NCI-H526 treated with DMSO at 0.1 percent for 48 hours (cell line): Measurements from ENCODE around the gene SETBP1.
"Not testable (repeated sequence)": the region's sequence is repeated elsewhere in the genome, so short reads cannot be mapped to it uniquely, and the experiment has no call there.

ENCODE experiments used
- DNase-seq: peaks from one replicate; lab custom pipeline; 2025; lab: John Stamatoyannopoulos, UW

Gene SETBP1

GRCh38 chr18:44791520-44791919, 110.8 kb downstream of the SETBP1 start:
- no peak for DNase-seq

DNA sequence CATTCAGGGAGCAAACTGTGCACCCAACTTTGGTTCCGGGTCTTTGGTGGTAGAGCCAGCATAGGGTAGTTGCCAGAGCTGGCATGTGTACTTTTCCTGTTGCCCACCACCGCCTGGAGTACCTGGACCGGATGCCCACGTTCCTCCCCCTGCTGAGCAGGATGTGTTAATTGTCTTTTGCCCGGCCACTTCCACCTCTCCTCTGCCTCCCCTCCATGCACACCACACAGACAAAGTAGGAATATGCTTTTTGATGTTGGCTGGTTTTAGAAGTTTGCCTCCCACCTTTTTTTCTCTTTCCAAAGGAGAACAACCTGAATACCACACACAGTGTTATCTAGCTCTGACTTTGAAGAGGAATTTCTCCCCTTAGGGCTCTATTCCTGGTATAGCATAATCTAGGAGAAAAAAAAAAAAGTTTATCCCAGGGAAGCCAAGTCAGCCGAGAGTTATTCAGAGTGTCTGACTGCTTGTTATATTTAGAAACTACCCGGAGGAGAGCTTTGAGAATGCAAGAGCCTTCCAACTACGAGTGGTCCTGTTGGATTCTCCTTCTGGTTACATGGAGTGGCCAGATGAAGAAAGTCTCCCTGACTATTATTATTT, 111.9 kb downstream of the SETBP1 start:
- no peak for DNase-seq

- no peak for DNase-seq
Observed at GRCh38 chr18:44793194-44793593, 112.5 kb downstream of the SETBP1 start.

DNA sequence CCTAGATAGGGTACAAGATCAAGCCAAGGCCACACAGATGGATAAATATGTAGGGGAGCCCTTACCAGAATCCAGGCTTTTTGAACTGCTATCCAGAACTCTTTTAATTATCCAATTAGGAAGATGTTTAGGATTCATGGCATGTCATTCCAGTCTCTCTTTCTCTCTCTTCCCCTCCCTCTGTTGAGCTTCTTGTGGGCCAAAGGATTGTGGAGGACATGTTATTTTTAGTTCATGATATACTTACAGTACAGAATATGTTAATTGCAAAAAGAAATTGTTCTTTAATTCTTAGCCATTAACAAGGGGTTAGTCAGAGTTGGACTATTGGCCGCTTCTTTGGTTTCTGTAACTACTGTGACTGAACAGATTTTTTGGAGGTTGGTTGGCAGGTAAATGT, 113.0 kb downstream of the SETBP1 start:
- no peak for DNase-seq

- DNase-seq, result no peak
Observed at GRCh38 chr18:44795241-44795640, 114.6 kb downstream of the SETBP1 start.

DNA sequence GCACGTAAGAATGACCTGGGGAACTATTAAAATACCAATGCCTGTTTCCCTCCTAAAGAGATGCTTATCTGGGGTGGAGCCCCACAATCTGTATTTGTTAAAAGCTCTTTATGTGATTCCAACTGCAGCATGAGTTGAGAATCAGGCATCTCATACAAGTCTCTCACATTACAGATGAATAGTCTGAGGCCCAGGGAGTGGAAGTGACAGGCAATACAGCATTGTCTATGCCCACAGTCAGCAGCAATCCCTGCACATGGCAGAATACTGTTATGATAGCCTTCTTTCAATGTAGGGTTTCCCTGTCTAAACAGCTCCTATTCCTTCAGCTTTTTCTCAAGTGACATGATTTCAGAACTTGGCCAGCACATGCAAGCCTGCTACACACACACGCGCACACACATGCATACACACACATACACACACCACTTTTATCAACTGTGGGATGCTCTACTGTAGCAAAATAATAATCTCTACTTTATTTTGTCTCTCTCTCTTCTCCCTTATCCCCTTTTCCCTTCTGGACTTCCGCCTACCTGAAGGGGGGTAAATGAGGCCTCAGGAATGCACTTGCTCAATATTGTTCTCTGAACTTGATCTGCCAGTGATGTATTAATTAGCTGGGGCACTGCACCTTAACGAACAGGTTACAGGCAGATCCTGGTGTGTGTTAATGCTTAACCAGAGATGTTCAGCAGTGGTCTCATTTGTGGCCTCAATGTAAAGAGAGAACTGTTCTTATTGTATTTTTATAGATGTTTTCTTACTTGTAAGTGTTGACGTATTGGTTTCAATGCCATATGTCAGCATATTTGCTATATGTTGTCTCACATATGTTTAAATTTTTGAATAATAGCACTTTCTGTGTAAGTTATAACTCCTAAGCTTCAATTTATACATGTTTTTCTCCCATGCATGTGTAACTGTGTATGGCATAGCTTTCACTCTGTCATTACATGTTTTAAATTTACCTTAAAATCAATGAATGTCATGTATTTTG, 116.0 kb downstream of the SETBP1 start:
- DNase-seq, result peak; percentile 2

GRCh38 chr18:44798433-44799048, 117.9 kb downstream of the SETBP1 start:
- DNase-seq, result no peak

- DNase-seq, result no peak
Observed at GRCh38 chr18:44799382-44799906, 118.8 kb downstream of the SETBP1 start.

DNA sequence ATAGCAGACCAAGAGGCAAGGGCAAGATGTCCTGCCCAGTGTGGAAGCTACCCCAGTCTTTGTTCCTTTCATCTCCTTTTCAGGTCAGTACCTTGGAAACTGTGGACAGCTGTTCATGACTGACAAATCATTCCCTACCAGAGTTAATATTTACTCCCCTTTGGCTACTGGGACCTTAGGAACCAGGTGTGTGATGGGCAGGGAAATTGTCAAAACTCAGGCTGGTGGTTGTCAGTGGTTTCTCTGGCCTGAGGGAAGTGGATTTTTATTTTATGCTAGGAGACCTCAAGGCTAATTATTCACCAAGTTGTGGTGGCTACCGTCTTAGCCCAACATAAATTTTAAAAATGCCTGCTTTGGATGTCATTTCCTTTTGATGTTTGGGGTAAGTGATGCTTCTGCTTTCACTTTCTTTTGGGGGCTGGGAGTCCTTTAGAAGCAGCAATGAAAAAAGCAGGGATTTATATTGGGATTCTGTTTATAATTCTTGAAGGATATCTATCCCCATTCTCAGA, 119.3 kb downstream of the SETBP1 start:
- no peak for DNase-seq

GRCh38 chr18:44800766-44801165, 120.1 kb downstream of the SETBP1 start:
- DNase-seq, result not testable (repeated sequence)

DNA sequence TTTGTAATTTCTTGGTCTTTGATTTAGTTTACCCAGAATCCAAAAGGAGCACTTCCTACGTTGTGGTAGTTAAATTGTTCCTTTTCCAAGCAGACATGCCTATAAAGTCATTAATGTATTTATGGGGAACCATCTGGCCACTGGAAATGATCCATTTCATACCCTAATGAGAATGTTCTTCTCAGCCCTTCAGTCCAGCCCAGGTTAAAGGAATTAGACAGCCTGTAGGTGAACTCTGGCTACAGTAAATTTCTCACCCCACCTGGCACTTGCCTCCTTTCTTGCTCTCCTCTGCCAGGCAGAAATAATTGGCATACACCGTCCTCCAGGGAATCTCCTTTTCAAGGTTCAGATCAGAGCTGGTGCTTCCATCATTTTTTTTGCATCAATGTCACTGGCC, 121.1 kb downstream of the SETBP1 start:
- DNase-seq, result no peak

- no peak for DNase-seq
Observed at GRCh38 chr18:44802508-44802907, 121.8 kb downstream of the SETBP1 start.

DNA sequence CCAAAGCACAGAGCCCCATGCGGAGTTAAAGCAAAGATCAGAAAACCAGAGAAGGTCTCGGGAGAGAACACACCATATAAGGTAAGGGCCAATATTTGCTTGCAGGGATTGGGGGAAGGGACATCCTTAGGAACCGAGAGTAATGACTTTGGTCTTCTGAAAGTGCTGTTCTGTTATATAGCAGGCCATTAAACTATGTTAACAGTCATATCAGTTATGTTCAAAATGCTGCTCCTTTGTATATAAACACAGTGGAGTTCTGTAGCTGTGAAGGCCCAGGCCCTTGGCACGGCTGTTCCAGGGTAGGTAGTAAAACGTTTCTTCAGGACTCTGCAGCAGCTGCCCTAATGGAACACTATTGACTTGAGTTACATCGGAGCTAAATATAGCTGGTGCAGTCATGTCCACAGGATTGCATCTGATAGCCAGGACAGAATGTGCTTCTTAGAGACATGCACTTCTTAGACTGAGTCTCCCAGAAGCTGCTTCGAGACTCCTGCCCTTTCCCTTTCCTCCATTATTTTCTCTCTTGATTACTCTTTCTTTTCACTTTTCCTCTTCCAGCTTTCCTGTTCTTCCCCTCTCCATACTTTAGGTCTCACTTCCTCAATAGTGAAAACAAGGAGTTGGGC, 122.4 kb downstream of the SETBP1 start:
- DNase-seq, result no peak

- DNase-seq, result no peak
Observed at GRCh38 chr18:44804033-44804432, 123.3 kb downstream of the SETBP1 start.

- DNase-seq, result no peak
Observed at GRCh38 chr18:44805176-44805575, 124.5 kb downstream of the SETBP1 start.

DNA sequence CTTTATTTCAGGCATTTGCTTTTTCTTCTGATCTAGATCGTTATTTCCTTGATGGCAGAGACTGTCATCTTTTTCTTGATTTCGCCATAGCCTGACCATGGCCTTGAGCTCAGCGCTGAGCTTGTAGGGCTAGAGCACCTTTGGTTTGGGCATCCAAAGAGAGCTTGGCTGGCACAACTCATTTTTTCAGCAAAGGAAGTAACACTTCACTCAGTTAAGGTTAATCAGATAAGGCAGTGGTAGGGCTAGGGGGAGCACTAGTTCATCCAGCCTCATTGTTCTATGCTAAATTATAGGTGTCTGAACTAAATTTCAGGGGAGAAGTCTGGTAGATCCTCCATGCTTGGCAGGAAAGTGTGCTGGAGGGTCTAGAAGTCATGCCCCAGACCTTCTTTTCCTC, 125.0 kb downstream of the SETBP1 start:
- DNase-seq, result no peak

DNA sequence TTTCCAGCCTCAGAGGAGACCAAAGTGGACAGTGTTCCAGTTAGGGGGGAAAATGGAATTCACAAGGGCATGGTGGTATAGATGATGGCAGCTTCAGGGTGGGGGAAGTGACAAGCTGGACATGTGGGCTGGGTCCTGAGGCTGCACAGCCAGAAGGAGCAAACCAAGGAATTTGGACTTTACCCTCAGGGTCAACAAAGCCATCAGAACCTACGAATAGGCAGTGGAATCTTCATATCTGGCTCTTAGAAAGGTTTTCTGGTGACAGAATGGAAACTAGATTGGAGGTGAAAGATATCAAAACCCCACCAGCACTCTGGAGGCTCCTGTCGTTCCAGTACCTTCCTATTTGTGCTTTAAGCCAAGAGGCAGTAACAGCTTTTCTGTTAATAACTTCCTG, 127.1 kb downstream of the SETBP1 start:
- DNase-seq, result no peak

DNA sequence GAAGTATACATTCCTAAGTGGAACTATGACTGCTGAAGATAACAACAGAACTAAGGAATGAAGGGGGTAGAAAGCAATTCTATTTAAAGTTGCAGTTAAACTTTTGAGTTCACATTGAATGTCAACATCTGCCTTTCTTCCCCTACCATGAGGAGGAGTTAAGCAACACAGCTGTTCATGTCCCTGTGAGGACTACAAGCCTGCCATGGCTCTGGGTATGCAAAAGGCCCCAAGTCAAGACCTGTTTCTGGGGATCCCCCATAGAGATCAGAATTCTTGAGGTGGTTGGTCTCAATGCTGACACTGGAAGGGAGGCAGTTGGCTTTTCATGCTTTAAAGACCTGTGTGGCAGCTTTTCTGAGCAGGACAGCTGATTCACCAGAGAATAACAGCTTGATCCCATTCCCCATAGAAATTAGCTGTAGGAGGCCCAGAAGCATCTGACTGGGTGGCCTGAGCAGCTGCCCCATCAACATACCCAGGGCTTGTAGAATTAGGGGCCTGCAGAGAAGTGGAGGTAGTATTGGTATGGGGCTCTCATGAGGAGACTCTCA, 131.0 kb downstream of the SETBP1 start:
- DNase-seq, result no peak

GRCh38 chr18:44812426-44812825, 131.7 kb downstream of the SETBP1 start:
- DNase-seq, result no peak

DNA sequence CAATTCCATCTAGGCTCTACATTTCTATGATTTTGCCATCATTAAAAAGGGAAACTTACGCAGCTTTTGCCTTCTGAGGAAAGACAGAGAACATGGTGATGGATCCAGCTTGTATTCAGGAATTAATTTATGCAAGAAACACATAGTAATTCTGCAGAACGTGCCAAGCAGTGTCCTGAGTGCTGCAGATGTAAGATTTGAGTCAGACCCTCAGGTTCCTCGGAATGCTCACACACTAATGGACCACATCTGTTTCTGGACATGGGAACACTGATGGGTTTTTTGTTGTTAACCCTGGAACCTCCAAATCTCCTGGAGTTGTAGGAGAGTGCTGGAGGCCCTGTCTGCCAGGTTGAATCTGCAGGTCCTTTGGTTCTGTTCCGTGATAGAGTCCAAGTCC, 132.9 kb downstream of the SETBP1 start:
- no peak for DNase-seq

DNA sequence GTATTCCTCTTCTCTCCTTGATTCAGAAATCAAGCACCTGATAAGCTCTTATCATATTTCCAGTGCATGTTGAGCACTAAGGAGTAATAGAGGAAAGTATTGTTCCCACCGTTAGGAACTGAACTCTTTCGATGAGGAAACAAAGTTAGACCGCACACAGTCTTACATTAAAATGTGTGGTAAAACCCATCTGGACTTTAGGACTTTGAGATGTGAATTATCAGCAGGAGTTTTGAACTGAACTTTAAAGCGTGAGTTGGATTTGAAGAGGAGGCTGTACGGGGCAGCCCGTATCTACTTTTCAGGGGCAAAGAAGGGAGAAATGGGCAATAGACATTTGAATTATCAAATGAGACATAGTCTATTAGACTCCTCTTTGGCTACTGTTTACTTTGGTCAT, 134.4 kb downstream of the SETBP1 start:
- DNase-seq, result no peak

- peak; percentile 87 for DNase-seq
Observed at GRCh38 chr18:44816050-44816449, 135.4 kb downstream of the SETBP1 start.
